Inferior parietal cortex (tissue), 1 donor: ENCODE results near the gene AFMID.
A peak's percentile ranks its signal among the peaks of the same experiment; 100 is the strongest.

Source experiments
- DNase-seq: peaks from one replicate; pipeline ENCODE4 v3.0.0-alpha.2; 2016; ENCODE audit errors: extremely low spot score

AFMID gene

GRCh38 chr17:78180083-78180482, 7.1 kb upstream of the AFMID start:
- DNase-seq: no peak

- DNase-seq: no peak
Measured at GRCh38 chr17:78180508-78180907, 6.7 kb upstream of the AFMID start.

- no peak for DNase-seq
Measured at GRCh38 chr17:78182504-78182903, 4.7 kb upstream of the AFMID start.

GRCh38 chr17:78183916-78184315, 3.2 kb upstream of the AFMID start:
- DNase-seq: no peak

- no peak for DNase-seq
Measured at GRCh38 chr17:78184351-78184750, 2.8 kb upstream of the AFMID start.

- DNase-seq: no peak
Measured at GRCh38 chr17:78184868-78185267, 2.3 kb upstream of the AFMID start.

- DNase-seq: no peak
Measured at GRCh38 chr17:78185981-78186691, 1.0 kb upstream of the AFMID start.

DNA sequence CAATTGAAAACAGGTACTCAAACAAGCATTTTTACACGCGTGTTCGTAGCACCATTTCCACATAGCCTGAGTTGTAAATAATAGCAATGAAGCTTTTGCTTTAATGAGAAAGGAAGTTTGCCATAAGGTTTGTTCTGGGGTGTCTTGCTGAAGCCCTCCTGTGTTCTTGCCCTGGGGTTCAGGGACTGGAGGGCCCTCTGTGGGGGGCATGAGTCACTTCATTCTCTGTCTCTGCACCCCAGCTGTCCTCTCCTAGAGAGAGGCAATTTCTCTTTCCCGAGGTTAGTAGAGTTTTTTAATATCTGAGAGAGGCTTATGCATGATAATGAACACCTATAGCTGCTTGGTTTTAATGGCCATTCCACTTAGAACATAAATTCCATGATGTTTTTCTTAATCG, 9.6 kb downstream of the AFMID start:
- no peak for DNase-seq

- DNase-seq: no peak
Measured at GRCh38 chr17:78197147-78197832, 10.1 kb downstream of the AFMID start.

- DNase-seq: no peak
Measured at GRCh38 chr17:78200451-78200850, 13.3 kb downstream of the AFMID start.

- DNase-seq: no peak
Measured at GRCh38 chr17:78202666-78203065, 15.5 kb downstream of the AFMID start.

GRCh38 chr17:78204387-78205123, 17.4 kb downstream of the AFMID start:
- no peak for DNase-seq

DNA sequence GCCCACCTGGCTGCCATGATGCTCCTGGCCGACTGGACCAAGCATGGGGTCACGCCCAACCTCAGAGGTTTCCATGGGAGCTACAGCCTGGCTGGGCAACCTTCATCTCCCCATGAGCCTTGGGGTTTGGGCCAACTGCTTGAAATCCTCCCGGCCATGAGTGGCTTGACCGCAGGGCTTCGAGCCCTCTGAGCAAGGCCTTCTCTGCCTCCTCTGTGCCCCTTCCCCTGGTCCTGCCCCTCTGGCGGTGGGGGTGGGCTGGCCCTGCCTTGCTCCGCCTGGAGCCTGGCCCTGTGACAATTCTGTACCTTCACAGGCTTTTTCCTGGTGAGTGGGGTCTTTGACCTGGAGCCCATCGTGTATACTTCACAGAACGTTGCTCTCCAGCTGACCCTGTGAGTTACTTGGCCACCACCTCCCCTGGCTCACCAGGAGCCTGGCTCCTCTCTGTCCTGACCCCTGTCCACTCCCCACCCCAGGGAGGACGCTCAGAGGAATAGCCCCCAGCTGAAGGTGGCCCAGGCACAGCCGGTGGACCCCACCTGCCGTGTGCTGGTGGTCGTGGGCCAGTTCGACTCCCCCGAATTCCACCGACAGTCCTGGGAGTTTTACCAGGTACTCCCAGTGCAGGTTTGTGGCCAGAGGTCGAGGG, 18.1 kb downstream of the AFMID start:
- no peak for DNase-seq

DNA sequence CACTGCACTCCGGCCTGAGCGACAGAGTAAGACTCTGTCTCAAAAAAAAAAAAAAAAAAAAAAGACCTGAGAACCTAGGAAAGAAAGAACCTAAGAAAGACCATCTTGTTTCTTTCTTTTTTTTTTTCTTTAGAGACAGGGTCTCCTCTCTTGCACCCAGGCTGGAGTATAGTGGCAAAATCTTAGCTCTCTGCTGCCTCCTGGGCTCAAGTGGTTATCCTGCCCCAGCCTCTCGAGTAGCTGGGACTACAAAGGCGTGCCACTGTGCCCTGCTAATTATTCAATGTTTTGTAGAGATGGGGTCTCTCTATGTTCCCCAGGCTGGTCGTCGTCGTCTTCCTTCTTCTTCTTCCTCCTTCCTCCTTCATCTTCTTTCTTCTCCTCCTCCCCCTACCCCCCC, 19.1 kb downstream of the AFMID start:
- no peak for DNase-seq

DNA sequence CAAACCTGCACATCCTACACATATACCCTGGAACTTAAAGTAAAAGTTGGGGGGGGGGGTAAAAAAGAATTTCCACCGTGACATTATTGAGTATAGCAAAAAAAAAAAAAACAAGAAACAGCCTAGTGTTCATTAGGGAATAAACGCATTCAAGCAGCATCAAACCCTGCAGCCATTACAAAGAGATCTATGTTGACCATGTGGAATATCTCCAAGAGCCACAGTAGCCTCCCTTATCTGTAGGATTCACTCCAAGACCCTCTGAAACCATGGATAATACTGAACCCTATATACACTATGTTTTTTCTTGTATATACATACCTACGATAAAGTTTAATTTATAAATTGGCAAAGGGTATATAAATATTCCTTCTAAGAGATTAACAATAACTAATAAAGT, 21.3 kb downstream of the AFMID start:
- no peak for DNase-seq

- DNase-seq: no peak
Measured at GRCh38 chr17:78210111-78210510, 22.9 kb downstream of the AFMID start.

DNA sequence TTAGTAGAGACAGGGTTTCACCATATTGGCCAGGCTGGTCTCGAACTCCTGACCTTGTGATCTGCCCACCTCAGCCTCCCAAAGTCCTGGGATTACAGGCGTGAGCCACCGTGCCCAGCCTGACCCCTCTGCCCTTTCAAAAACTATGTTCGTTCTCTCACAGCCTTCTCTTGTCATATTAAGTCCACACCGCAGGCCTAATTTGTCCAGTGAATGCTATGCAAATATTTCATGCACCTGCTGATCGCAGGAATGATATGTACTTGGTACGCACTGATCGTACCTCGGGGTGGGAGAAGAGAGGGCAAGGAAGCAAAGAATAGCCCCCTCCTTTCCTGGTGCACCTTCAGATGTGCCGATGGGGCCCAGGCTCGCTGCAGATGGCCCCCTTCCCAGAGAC, 23.9 kb downstream of the AFMID start:
- DNase-seq: no peak

GRCh38 chr17:78214016-78214705, 27.0 kb downstream of the AFMID start, which contains the start of gene BIRC5:
TSS of gene BIRC5 (plus strand) at chr17:78214253. CDS start at chr17:78214317, 64 bp downstream.
- peak; percentile 86 for DNase-seq

DNA sequence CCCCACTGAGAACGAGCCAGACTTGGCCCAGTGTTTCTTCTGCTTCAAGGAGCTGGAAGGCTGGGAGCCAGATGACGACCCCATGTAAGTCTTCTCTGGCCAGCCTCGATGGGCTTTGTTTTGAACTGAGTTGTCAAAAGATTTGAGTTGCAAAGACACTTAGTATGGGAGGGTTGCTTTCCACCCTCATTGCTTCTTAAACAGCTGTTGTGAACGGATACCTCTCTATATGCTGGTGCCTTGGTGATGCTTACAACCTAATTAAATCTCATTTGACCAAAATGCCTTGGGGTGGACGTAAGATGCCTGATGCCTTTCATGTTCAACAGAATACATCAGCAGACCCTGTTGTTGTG, 27.5 kb downstream of the AFMID start:
- DNase-seq: no peak

GRCh38 chr17:78219396-78220150, 32.4 kb downstream of the AFMID start:
- DNase-seq: no peak

DNA sequence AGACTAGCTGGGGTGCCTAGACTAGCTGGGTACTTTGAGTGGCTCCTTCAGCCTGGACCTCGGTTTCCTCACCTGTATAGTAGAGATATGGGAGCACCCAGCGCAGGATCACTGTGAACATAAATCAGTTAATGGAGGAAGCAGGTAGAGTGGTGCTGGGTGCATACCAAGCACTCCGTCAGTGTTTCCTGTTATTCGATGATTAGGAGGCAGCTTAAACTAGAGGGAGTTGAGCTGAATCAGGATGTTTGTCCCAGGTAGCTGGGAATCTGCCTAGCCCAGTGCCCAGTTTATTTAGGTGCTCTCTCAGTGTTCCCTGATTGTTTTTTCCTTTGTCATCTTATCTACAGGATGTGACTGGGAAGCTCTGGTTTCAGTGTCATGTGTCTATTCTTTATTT, 35.9 kb downstream of the AFMID start:
- no peak for DNase-seq
